ENCODE measurements around the gene OBP2A.
"Not testable (repeated sequence)": the region's sequence is repeated elsewhere in the genome, so short reads cannot be mapped to it uniquely, and the experiment has no call there.

Gene OBP2A

DNA sequence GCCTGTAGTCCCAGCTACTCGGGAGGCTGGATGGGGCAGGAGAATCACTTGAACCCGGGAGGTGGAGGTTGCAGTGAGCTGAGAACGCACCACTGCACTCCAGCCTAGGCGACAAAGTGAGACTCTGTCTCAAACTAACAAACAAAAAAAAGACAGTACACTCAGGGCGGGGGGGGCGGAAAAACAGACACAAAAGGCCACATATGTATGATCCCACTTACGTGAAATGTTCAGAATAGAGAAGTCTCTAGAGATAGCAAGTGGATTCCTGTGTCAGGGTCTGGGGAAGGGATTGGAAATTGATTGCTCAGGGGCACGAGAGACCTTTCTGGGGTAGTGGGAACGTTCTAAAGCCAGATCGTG lies 33.7 kb upstream of the OBP2A start:
- DNase-seq (ENCODE audit: low spot score): no peak

DNA sequence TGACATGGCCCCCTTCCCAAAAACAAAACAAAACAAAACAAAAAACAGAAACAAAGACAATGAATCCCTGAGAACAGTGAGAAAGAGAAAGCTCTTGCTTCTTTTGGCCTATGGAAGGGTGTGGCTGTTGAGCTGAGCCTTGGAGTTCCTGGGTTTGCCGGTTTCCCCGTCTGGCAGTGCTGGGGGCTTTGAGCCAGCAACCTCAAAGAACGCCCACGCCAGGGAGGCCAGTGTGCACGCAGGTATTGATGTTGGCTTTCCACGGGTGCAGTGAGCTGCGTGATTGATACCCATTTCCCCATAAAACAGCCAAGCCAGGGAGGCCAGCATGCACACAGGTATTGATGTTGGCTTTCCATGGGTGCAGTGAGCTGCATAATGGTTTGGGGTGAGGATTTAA lies 33.0 kb upstream of the OBP2A start:
- no peak for DNase-seq (ENCODE audit: low spot score)

DNA sequence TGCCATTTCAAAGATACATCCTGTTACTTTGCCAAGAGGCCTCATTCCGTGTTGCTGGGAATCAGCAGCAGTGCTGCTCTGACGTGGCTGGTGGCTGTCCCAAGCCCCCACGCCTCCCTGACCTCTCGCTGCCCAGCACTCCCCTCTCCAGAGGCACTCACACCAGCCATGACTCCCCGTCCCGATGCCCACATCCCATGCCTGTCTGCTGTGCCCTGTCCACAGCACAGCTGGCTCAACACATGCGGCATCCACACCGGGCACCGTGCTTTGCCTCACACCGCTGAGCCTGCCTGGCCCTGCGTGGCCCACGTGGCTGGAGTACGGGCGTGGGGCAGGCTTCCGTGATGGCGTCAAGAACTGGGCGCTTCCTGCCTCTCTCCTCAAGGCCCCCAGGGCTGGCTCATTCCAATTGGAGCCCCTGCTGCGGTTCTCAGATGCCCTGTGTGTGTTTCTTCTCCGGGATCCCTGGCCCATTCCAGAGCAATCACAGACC lies 32.5 kb upstream of the OBP2A start:
- DNase-seq (ENCODE audit: low spot score): no peak

DNA sequence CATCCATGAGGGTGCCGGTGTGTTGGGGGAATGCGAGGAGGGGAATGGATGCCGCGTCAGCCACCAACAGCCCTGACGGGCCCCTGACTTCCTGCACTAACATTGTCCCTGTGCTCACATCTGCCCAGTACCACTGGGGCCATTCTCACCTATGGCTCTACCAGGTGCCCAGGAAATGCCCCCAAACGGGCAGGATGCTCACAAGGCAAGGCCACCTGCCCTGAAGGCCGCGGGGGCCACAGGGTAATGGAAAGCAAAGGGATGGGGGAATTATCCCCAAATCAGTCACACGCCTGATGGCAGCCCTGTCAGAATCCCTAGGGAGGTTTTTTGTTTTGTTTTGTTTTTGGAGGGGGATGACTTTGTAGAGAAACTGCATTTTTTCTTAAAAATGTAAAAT lies 32.0 kb upstream of the OBP2A start:
- not testable (repeated sequence) for DNase-seq (ENCODE audit: low spot score)

DNA sequence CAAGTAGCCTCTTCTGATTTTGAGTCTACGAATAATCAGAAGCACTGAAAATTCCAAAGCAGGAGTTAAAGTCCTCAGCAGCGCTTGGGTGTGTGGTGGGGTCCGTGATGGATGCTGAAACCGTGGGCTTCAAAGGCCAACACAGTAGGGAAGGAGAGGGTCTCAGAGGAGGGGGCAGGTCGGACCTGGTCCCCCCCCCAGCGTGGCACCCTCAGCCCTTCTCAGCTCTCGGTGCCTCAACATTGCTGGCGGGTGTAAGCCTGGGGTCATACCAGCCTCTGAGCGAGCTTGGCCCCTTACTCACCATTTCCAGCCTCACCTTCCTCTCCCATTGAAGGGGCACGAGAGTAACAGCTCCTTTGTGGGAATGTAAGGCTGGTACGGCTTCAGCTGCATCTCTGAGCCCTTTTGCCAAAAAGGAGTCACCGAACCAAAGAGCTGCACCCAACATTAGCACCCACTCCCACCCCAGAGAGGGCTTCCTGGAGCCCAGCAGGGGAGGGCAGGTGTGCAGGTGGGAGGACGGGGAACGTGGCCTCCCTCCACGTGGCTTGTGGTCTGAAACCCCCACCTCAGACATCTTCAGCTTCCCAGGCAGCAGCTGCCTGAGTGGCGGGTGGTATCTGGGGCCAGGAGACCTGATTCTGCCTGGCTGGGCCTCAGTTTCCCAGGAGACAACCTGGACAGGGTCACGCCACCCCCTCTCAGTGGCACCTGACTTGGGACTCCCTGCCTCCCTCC lies 31.4 kb upstream of the OBP2A start:
- no peak for DNase-seq (ENCODE audit: low spot score)

DNA sequence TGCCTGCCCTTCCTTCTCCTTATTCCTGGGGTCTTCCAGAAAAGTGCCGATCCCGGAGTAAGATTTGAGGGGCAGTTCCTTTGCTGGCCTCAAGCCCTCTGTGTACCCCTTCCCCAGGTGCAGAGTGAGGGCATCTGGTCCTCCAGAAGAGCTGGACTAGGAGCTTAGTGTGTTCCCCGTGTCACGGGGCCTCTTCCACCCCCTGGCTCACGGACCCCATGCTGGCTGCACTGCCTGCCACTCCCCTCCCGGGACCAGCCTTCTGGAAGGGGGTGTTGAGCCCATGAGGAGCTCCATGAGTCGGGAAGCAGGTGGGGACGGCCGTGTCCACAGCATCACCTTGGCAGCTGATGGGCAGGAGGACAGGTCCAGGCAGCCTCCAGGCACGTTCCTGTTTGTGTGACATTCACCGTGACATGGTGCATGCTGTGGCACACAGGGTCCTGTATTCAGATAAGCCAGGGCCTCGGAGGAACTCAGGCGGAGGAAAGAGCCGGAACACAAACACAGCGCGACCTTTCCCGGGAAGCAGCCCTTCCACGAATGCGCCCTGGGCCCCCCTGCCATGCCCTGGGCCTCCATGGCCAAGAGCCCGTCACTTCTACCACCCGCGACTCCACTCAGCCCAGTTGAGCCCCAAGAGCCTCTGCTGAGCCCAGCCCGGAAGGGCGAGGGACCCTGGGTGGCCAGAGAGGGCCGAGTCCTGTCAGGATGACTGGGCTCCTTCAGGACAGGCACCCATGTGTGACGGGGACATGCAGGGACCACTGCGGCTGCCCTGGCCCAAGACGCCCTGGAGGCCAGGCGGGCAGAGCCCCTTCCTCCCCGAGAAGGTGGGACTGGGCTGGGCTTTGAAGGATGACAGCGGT lies 30.6 kb upstream of the OBP2A start:
- DNase-seq (ENCODE audit: low spot score): no peak

DNA sequence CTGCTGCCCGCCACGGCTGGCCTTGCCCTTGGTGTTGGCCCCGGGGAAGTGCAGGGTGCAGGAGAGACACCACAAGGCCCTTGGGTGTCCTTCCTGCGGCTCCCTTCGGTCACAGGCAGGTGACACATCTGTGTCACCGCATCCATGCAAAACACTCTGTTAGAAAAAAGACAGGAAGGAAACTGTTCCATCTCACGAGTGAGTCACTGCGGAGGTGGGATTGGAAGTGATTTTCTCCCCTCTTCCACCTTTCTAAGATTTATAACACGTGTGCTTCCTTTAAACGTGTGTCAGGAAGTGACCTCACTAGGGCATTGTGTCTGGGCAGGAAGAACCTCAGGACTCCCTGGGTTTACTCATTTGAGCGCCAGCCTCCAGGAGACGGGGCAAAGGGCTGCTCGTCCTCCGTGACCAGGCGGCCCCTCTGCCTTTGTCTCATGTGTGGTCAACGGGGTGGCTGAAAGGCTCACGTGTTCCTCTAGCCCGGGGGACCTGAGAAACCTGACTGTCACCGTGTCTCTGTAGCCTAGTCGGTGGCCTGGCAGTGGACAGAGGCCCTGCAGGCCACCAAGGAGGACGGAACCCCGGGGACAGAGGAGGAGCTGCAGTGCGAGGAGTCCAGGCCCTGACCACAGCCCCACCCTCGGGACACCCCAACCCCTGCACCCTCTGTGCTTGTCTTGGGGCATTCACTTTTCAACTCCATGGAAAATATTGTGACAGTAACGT lies 29.6 kb upstream of the OBP2A start:
- peak; percentile 46 for DNase-seq (ENCODE audit: low spot score)

DNA sequence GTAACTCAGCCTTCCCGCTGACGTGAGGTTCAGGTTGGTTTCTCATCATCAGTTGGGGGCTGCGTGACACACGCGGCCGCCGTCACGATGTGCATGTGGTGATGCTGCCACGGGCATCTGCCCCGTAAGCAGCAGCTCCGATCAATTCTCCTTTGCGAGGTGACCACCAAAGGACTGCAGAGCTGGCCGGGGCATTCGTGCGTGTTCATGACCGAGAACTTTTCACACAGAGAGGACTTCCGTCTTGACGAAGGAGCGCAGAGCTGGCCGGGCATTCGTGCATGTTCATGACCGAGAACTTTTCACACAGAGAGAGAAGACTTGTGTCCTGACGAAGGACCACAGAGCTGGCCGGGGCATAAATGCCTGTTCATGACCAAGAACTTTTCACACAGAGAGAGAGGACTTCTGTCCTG lies 28.5 kb upstream of the OBP2A start:
- no peak for DNase-seq (ENCODE audit: low spot score)

DNA sequence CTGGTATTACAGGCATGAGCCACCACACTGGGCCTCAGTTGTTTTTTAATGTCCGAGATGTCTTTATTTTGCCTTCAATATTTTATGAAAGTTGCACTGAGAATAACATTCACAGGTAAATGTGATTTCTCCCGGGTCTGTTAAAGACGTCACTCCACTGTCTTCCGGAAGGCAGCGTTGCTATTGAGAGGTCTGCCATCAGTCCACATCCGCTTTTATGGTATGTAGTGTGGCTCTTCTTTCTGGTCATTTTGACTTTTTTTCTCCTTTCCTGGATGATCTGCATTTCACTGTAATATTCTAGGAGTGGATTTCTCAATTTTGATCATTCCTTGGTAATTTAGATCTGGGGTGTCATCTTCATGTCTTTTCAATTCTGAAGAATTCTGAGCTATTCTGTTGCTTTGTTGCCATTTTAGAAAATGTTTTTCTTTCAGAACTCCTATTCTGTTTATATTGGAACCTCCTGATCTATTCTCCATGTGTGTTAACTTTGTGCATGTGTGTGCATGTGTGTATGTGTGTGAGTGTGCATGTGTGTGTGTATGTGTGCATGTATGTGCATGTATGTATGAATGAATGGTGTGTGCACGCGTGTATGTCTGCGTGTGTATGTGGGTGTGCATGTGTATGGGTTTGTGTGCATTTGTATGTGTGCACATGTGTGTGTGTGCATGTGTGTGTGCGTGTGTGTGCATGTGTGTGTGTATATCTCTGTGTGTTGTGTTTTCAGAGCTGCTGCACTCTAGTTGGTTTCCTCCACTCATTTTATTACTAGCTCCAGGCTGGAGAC lies 26.6 kb upstream of the OBP2A start:
- DNase-seq (ENCODE audit: low spot score): no peak

DNA sequence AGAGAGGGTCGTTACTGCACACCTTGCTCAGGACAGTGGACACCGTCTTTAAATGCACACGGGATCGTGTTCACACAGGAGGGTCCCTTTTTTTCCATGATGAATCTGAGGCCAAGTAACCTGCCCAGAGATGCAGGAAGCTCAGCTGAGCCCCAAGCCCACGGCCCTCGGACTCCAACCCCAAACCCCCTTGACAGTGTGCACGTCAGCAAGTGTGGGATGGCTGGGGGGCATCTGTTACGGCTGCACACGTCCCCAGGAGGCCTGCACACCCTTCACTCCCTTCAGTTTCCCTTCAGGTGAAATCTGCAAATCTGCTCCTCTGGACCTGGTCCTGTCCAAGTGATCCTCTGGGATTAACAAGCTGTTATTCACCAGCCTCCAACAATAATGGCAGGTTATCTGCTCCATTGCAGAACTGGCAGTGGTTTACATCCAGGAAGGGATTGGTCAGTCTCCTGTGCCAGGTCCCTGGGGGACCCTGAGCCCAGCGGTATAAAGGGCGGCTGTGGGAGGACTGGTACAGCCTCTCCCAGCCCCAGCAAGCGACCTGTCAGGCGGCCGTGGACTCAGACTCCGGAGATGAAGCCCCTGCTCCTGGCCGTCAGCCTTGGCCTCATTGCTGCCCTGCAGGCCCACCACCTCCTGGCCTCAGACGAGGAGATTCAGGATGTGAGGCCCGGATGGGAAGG lies 24.9 kb upstream of the OBP2A start, which contains the start of gene LCN1:
Gene LCN1, plus strand, starts transcription at position 525 of the 692 bp plus-strand sequence. Its CDS starts 58 bp downstream, at position 583.
- DNase-seq (ENCODE audit: low spot score): no peak

DNA sequence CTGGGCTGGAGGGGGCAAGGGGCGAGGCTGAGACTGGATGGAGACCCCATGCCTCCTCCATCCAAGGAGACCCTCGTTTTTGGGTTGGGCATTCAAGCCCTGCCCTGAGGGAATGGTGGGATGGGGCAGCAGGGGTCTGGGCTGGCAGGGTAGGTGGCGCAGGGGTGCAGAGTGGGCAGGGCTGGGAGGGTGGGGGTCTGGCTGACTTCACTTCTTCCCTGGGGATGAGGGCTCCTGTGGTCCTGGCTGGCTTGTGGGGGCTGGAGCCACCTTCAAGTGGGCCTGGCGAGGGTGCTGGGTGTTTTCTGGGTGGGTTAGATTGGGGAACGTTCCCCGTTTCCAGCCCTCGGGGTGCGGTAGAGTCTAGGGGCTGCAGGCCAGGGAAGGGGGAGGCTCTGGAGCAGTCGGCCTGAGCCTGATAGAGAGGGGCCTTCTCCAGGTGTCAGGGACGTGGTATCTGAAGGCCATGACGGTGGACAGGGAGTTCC lies 24.3 kb upstream of the OBP2A start:
- no peak for DNase-seq (ENCODE audit: low spot score)

DNA sequence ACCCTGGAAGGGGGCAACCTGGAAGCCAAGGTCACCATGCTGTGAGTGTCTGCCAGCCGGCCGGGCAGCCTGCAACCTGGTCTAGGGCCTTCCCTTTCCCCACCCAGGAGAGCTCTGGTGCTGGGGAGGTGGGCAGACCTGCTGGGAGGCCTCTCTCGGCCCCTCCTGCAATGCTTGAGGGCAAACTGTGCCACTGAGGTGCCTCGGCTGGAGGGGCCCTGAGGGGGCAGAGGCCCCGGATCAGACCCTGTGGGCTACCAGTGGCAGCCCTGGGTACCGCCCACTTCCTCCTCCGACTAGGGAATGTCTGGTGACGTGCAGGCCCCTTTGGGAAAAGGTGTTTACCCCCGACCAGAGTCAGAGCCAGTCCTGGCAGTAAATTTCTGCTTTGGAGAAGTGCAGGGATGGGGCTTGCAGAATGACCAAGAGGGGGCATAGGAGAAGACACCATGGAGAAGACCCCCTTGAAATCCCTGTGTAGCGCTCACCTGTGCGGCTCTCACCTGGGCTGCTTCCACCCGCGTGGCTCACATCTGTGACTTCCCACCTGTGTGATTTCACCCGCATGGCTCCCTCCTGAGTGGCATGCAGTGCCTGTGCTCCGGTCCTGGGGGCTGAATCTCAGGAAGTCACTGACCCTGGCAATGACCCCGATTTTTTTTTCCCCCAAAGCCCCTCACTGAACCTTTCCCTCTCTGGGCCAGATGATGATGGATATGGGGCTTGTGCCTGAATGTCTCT lies 23.6 kb upstream of the OBP2A start:
- no peak for DNase-seq (ENCODE audit: low spot score)

DNA sequence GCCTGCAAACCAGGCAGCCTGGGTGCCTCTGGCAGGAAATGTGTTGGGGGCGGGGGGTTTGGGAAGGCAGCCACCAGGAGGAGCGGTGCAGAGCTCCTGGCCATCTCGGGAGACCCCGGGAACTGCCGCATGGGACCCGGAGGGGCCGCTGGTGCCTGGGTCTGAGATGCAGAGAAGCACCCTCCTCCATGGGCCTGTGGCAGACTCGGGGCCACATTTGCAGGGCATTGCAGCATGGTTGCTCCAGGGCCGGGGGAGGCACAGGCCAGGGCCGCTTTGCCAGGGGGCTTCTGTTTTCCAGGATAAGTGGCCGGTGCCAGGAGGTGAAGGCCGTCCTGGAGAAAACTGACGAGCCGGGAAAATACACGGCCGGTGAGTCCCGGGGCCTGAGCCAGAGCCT lies 23.0 kb upstream of the OBP2A start:
- no peak for DNase-seq (ENCODE audit: low spot score)

DNA sequence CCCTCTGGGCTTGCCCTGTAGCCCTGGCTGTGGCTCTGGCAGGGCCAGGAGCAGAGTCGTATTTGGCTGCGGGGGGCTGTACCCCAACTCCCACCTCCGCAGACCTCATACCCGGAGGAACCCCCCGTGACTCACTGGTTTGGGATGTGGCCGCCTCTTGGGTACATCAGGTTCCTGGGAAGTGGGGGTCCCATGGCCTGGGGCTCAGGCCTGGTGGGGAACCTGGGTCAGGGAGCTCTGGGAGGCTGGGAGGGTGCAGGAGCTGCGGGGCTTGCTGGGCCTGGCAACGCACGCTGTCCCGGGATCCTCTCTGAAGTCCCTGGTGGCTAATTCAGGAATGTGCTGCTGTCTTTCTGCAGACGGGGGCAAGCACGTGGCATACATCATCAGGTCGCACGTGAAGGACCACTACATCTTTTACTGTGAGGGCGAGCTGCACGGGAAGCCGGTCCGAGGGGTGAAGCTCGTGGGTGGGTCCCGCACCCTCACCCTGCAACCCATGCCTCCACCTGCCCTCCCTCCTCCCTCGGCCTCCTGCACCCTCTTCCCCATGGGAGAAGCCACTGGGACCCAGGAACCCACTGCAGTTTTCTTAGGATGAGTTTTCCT lies 22.3 kb upstream of the OBP2A start:
- DNase-seq (ENCODE audit: low spot score): no peak

DNA sequence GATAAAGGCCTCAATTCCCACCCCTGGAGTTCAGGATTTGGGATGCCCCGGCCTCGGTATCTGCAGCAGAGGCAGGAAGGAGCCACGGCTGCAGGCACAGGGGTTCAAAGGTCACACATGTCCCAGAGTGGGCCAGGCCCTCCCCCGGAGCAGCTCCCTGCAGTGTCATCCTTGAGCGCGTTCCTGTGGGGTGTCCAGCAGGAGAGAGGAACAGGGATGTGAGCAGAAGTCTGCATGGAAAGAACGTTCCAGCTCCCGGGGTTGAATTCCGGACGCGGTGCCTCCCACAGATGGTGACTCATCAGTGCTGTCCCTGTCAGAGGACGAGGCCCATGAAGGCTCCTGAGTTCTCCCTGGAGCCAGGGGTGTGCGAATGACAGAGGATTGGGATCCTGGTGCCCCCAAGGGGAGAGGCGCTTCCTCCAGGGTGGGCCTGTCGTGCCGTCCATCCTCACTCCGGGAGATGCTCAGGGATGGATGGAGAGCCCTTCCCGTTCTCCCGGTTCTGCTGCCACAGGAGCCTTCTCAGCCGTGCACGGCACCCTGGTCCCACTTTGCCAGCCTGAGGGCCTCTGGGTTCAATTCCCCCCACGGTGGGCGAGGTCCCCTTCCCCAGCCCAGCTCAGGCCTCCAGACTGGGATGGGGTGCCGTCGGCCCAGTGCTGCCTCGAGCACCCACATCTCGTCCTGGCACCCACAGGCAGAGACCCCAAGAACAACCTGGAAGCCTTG lies 21.6 kb upstream of the OBP2A start:
- peak; percentile 38 for DNase-seq (ENCODE audit: low spot score)

DNA sequence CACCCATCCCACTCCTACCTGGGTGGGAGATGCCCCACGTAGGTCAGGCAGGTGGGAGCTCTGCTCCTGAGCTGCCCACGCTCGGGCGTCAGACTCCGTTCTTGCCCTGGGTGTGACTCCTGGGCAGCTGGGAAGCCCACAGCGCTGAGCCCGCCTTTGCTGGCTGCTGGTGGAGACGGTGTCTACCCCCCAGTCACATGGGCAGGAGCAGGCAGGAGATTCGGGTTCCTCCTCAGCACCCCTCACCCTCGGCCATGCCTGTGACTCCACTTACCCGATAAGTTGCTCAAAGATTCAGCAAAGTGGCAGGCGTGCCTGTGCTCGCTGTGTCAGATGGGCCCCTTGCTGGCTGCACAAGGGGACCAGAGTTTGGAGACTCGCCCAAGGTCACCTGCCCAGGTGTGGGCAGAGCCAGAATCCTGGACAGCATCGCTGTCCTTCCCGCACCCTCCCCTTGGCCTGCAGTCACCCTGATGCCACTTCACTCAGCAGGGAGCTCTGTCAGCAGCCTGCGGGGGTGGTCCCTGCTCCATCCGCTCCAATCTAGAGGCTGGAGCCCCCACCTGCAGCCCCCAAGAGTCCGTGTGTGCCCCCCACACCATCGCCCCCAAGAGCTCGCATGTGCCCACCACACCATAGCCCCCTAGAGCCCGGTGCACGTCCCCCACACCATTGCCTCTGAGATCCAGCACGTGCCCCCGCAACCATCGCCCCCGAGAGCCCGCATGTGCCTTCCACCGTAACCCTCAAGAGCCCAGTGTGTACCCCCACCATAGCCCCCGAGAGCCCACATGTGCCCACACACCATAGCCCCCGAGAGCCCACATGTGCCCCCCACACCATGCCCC lies 20.5 kb upstream of the OBP2A start:
- DNase-seq (ENCODE audit: low spot score): no peak

DNA sequence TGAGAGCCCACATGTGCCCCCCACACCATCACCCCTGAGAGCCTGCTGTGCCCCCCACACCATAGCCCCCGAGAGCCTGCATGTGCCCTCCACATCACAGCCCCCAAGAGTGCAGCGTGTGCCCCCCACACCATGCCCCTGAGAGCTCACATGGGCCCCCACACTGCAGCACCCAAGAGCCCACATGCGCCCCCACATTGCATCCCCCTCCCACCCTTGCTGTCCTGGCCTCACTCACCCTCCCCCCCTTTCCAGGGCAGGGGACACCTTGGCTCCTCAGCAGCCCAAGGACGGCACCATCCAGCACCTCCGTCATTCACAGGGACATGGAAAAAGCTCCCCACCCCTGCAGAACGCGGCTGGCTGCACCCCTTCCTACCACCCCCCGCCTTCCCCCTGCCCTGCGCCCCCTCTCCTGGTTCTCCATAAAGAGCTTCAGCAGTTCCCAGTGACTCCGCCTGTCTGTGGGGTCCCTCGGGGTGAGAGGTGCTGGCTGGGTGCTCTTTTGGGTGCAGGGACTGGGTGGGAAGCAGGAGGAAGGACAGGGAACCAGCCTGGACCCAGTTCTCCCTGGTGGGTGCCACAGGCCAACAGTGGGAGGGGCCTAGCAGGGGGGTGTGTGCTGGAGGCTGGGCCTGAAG lies 19.7 kb upstream of the OBP2A start:
- no peak for DNase-seq (ENCODE audit: low spot score)
